K562 (cell line): ENCODE data around the gene C6orf89. TPM values are rescaled to one million over a fixed set of nuclear protein-coding genes. Genes with fewer than 3 reads are reported as not detected.

Experiments used
- ARID3A ChIP-seq: IDR thresholded peaks from 2 replicates; pipeline ENCODE4 v1.6.1; 2012; ENCODE audit warnings: low read depth, low read length, improper control_type of control experiment, borderline replicate concordance
- C11orf30 ChIP-seq: fragments of 450-650 bp; IDR thresholded peaks from 2 replicates; pipeline ENCODE4 v1.6.1; 2016; ENCODE audit warnings: low read depth, mild to moderate bottlenecking
- CSDE1 ChIP-seq, 2 experiments: fragments of 450-650 bp; IDR thresholded peaks; 2 replicates each; pipeline ENCODE4 v1.6.1; 2016; ENCODE audit warnings: mild to moderate bottlenecking in 1 of 2
- FOS ChIP-seq: IDR thresholded peaks from 3 replicates; pipeline ENCODE4 v1.6.1; 2011; ENCODE audit not compliant: insufficient read length; ENCODE audit errors: extremely low read depth
- FOXM1 ChIP-seq, 2 experiments: fragments of 450-650 bp in 1 of 2; sonication (generic) in 1 of 2; formaldehyde crosslinking in 1 of 2; IDR thresholded peaks; 2 replicates each; pipeline versions ENCODE4 v1.6.1 to v1.9.0; 2017 to 2022; ENCODE audit warnings: low read depth in 2 of 2, mild to moderate bottlenecking in 2 of 2, missing genetic modification reagents in 1 of 2, moderate library complexity in 1 of 2
- MGA ChIP-seq: fragments of 450-650 bp; IDR thresholded peaks from 2 replicates; pipeline ENCODE4 v1.6.1; 2016; ENCODE audit warnings: mild to moderate bottlenecking, moderate library complexity
- NFRKB ChIP-seq: fragments of 450-650 bp; IDR thresholded peaks from 2 replicates; pipeline ENCODE4 v1.6.1; 2016; ENCODE audit warnings: low read depth
- POLR2B ChIP-seq: fragments of 450-650 bp; IDR thresholded peaks from 2 replicates; pipeline ENCODE4 v1.6.1; 2018; ENCODE audit warnings: low read depth; ENCODE audit not compliant: partially characterized antibody
- RAD21 ChIP-seq, 2 experiments: fragments of 250-450 bp in 1 of 2; fragments of 450-650 bp in 1 of 2; sonication (Bioruptor Pico) in 1 of 2; formaldehyde crosslinking in 1 of 2; IDR thresholded peaks in 1 of 2; conservative IDR thresholded peaks in 1 of 2; 2 replicates each; pipeline versions ENCODE4 v1.4.0 to v1.8.0; 2020 to 2022; ENCODE audit warnings: mild to moderate bottlenecking in 2 of 2, moderate library complexity in 1 of 2
- RCOR1 ChIP-seq, 2 experiments: IDR thresholded peaks; 2 replicates each; pipeline ENCODE4 v1.6.1; 2012; ENCODE audit warnings: low read depth in 2 of 2, low read length in 2 of 2, borderline replicate concordance in 1 of 2, improper control_type of control experiment in 1 of 2
- SPI1 ChIP-seq: IDR thresholded peaks from 2 replicates; pipeline ENCODE4 v1.6.1; 2011; ENCODE audit warnings: low read depth, low read length, control low read depth, borderline replicate concordance
- TAF7 ChIP-seq: fragments of 450-650 bp; IDR thresholded peaks from 2 replicates; pipeline ENCODE4 v1.6.1; 2016; ENCODE audit warnings: missing genetic modification characterization, missing compliant biosample characterization
- TEAD1 ChIP-seq, 2 experiments: fragments of 450-650 bp in 1 of 2; sonication (generic) in 1 of 2; formaldehyde crosslinking; IDR thresholded peaks; 2 replicates each; pipeline versions ENCODE4 v1.4.0 to v1.8.0; 2020 to 2022; ENCODE audit warnings: mild to moderate bottlenecking in 2 of 2, missing genetic modification reagents in 1 of 2
- TGIF2 ChIP-seq: sonication (generic); formaldehyde crosslinking; IDR thresholded peaks from 2 replicates; pipeline ENCODE4 v1.8.1; 2022; ENCODE audit warnings: mild to moderate bottlenecking, missing genetic modification reagents, moderate library complexity
- ZBED1 ChIP-seq: IDR thresholded peaks from 2 replicates; pipeline ENCODE4 v1.6.1; 2014
- ZNF133 ChIP-seq: fragments of 250-450 bp; sonication (Bioruptor Pico); IDR thresholded peaks from 2 replicates; pipeline ENCODE4 v1.4.0; 2020; ENCODE audit warnings: mild to moderate bottlenecking
- ZNF644 ChIP-seq: fragments of 200-800 bp; sonication (Bioruptor generic); IDR thresholded peaks from 2 replicates; pipeline ENCODE4 v1.6.1; 2016; ENCODE audit warnings: low read depth, missing genetic modification characterization, missing compliant biosample characterization
- polyA plus RNA-seq, 8 experiments: library from polyadenylated mRNA; depleted of rRNA in 4 of 8; stranded (reverse) in 5 of 8; unstranded in 3 of 8; fragments of >200 nt; fragmentation: Nextera tagmentation in 2 of 8; fragmentation: Illumina TruSeq in 1 of 8; extraction: Ambion mirVana in 2 of 8; extraction: Trizol in 1 of 8; gene quantifications; 2 replicates each; pipeline versions ENCODE4 v1.2.1 to v1.2.3, GENCODE V29; 2011 to 2014; ENCODE audit warnings: inconsistent platforms in 1 of 8, missing spikeins in 1 of 8
- total RNA-seq, 7 experiments: library from RNA; depleted of rRNA in 6 of 7; stranded (reverse); fragments of >200 nt in 6 of 7; fragmentation: Illumina TruSeq in 2 of 7; extraction: Trizol in 2 of 7; gene quantifications; 2 replicates each; pipeline versions ENCODE4 v1.2.1 to v1.2.3, GENCODE V29; 2011 to 2021; ENCODE audit warnings: low replicate concordance in 1 of 7

C6orf89 gene
- total and polyA plus RNA-seq, 9 of the 15 experiments (the other 6 are each of a cell fraction or from before 2014, with no cell fraction given) = 35.2 to 111 (median 58.5) TPM

- no peak for TF ChIP-seq ZBED1
- TF ChIP-seq NFRKB = no peak
- no peak for TF ChIP-seq TGIF2
- no peak for TF ChIP-seq RAD21 (CRISPR knock-in tag; conservative IDR thresholded peaks at IDR 0.05 in 1 of 2, IDR thresholded peaks at IDR 0.05 in 1 of 2)
- no peak for TF ChIP-seq FOS
- 0 out of 4 replicates have a peak, but pooled peaks of 1 of the 2 experiments have one; percentile 16 for TF ChIP-seq RCOR1 (IDR thresholded peaks at IDR 0.05; ENCODE audit: borderline replicate concordance in 1 of 2, low read depth in 2 of 2, low read length in 2 of 2)
- TF ChIP-seq C11orf30 = no peak
- no peak for TF ChIP-seq ZNF644
- no peak for TF ChIP-seq ZNF133 (CRISPR knock-in tag)
- no peak for TF ChIP-seq POLR2B
- TF ChIP-seq SPI1 = peak; percentile 72; the same call in 1 of the 2 replicates
- TF ChIP-seq TAF7 (tag) = no peak
- no peak for TF ChIP-seq CSDE1 (IDR thresholded peaks at IDR 0.05)
- no peak for TF ChIP-seq FOXM1 (IDR thresholded peaks at IDR 0.05; ENCODE audit: low read depth)
- TF ChIP-seq FOXM1 (CRISPR knock-in tag; IDR thresholded peaks at IDR 0.05; ENCODE audit: low read depth) = no peak
- TF ChIP-seq TEAD1 (CRISPR knock-in tag; IDR thresholded peaks at IDR 0.05) = peak in 1 of 2 experiments; percentile 50; a peak in 1 of 4 replicates
- no peak for TF ChIP-seq MGA
- TF ChIP-seq ARID3A = no peak
Observed at GRCh38 chr6:36962874-36963273, 77.1 kb downstream of the C6orf89 start (continued).
